Ishikawa (cell line): ENCODE measurements around the gene SLC39A7.

ENCODE experiments used
- CEBPB ChIP-seq: IDR thresholded peaks from 2 replicates; pipeline ENCODE4 v1.6.1; 2012
- CREB1 ChIP-seq: IDR thresholded peaks from 2 replicates; pipeline ENCODE4 v1.6.1; 2012; ENCODE audit warnings: low read depth
- EGR1 ChIP-seq: IDR thresholded peaks from 2 replicates; pipeline ENCODE4 v1.6.1; 2012
- EP300 ChIP-seq: IDR thresholded peaks from 2 replicates; pipeline ENCODE4 v1.6.1; 2012; ENCODE audit warnings: borderline replicate concordance
- FOXM1 ChIP-seq: IDR thresholded peaks from 2 replicates; pipeline ENCODE4 v1.6.1; 2012; ENCODE audit warnings: low read depth, borderline replicate concordance
- MAX ChIP-seq: IDR thresholded peaks from 2 replicates; pipeline ENCODE4 v1.6.1; 2012
- NFIC ChIP-seq: IDR thresholded peaks from 2 replicates; pipeline ENCODE4 v1.6.1; 2012
- RAD21 ChIP-seq: IDR thresholded peaks from 2 replicates; pipeline ENCODE4 v1.6.1; 2012; ENCODE audit warnings: low read depth
- REST ChIP-seq: IDR thresholded peaks from 2 replicates; pipeline ENCODE4 v1.6.1; 2012; ENCODE audit warnings: low read depth, mild to moderate bottlenecking
- TAF1 ChIP-seq: IDR thresholded peaks from 2 replicates; pipeline ENCODE4 v1.6.1; 2012; ENCODE audit warnings: low read depth, mild to moderate bottlenecking
- TCF12 ChIP-seq: IDR thresholded peaks from 2 replicates; pipeline ENCODE4 v1.6.1; 2012; ENCODE audit warnings: low read depth
- TEAD4 ChIP-seq: IDR thresholded peaks from 2 replicates; pipeline ENCODE4 v1.6.1; 2012
- USF1 ChIP-seq: IDR thresholded peaks from 2 replicates; pipeline ENCODE4 v1.6.1; 2012
- YY1 ChIP-seq: IDR thresholded peaks from 2 replicates; pipeline ENCODE4 v1.6.1; 2012; ENCODE audit warnings: low read depth
- ZBTB7A ChIP-seq: IDR thresholded peaks from 2 replicates; pipeline ENCODE4 v1.6.1; 2012; ENCODE audit warnings: low read depth

Gene SLC39A7

GRCh38 chr6:33172688-33173534 lies 27.8 kb upstream of the SLC39A7 start:
- TF ChIP-seq MAX (no peak), TEAD4 (no peak; the same call in 1 of the 2 replicates), TAF1 (no peak), TCF12 (no peak), NFIC (no peak), USF1 (no peak), FOXM1 (no peak), RAD21 (peak; percentile 68)

GRCh38 chr6:33173535-33174180 lies 27.0 kb upstream of the SLC39A7 start:
- no peak for TF ChIP-seq NFIC
- TF ChIP-seq YY1, result no peak
- no peak for TF ChIP-seq MAX
- TF ChIP-seq CREB1, result no peak
- TF ChIP-seq CEBPB, result no peak
- no peak for TF ChIP-seq TAF1
- no peak for TF ChIP-seq REST
- TF ChIP-seq TEAD4, result no peak
- no peak for TF ChIP-seq TCF12
- TF ChIP-seq EP300, result no peak

GRCh38 chr6:33174784-33175183 lies 25.9 kb upstream of the SLC39A7 start:
- TF ChIP-seq ZBTB7A, result no peak
- TF ChIP-seq USF1, result no peak
- TF ChIP-seq CREB1, result no peak
- no peak for TF ChIP-seq EGR1
- no peak for TF ChIP-seq TAF1
- no peak for TF ChIP-seq REST
- no peak for TF ChIP-seq MAX
- no peak for TF ChIP-seq YY1
- TF ChIP-seq EP300, result no peak
- no peak for TF ChIP-seq FOXM1

GRCh38 chr6:33175436-33176069 lies 25.1 kb upstream of the SLC39A7 start:
- TF ChIP-seq ZBTB7A (no peak), TAF1 (no peak), MAX (no peak), EGR1 (no peak), REST (no peak), TCF12 (no peak), CREB1 (no peak), EP300 (no peak), NFIC (no peak), USF1 (no peak)
